GM23338 (cell line): ENCODE measurements around the gene MLLT3. TPM values are rescaled to one million over a fixed set of nuclear protein-coding genes. Genes with fewer than 3 reads are reported as not detected.

Experiments used
- ATAC-seq: fragments of 200-7000 bp; cut with Tn5 transposase; 3 replicates; pipeline ENCODE4 v1.9.1; 2020
- DNase-seq: peaks from one replicate; pipeline ENCODE4 v3.0.0-alpha.2; 2015; ENCODE audit warnings: low spot score
- H2AFZ ChIP-seq: fragments of 200-600 bp; sonication (generic); 2 replicates; pipeline ENCODE4 v1.8.0; 2016; ENCODE audit warnings: antibody characterized with exemption, mild to moderate bottlenecking, moderate library complexity
- H3F3A ChIP-seq: fragments of 200-600 bp; sonication (generic); replicated peaks from 2 replicates; pipeline ENCODE4 v1.8.0; 2017; ENCODE audit warnings: antibody characterized with exemption, mixed run types, low read depth
- H3K27ac ChIP-seq: fragments of 200-600 bp; sonication (generic); 2 replicates; pipeline ENCODE4 v1.6.1; 2016; ENCODE audit warnings: low read depth
- H3K27me3 ChIP-seq: fragments of 200-600 bp; sonication (generic); 2 replicates; pipeline ENCODE4 v1.8.0; 2016; ENCODE audit warnings: mild to moderate bottlenecking, mixed run types, moderate library complexity; ENCODE audit not compliant: insufficient read depth
- H3K36me3 ChIP-seq: fragments of 200-600 bp; sonication (generic); 2 replicates; pipeline ENCODE4 v1.8.0; 2016; ENCODE audit warnings: mild to moderate bottlenecking; ENCODE audit not compliant: insufficient read depth
- H3K4me1 ChIP-seq: fragments of 200-600 bp; sonication (generic); 2 replicates; pipeline ENCODE4 v1.8.0; 2016; ENCODE audit warnings: mild to moderate bottlenecking, moderate library complexity; ENCODE audit not compliant: insufficient read depth
- H3K4me2 ChIP-seq: fragments of 200-600 bp; sonication (generic); 2 replicates; pipeline ENCODE4 v1.7.1; 2017; ENCODE audit warnings: mixed run types
- H3K4me3 ChIP-seq: fragments of 200-600 bp; sonication (generic); 2 replicates; pipeline ENCODE4 v1.6.1; 2016; ENCODE audit warnings: mixed run types
- H3K79me2 ChIP-seq: fragments of 200-600 bp; sonication (generic); replicated peaks from 2 replicates; pipeline ENCODE4 v1.8.0; 2017; ENCODE audit warnings: mild to moderate bottlenecking; ENCODE audit not compliant: insufficient read depth
- H3K9me2 ChIP-seq: fragments of 200-600 bp; sonication (generic); 2 replicates; pipeline ENCODE4 v1.8.0; 2017; ENCODE audit not compliant: insufficient read depth
- H4K20me1 ChIP-seq: fragments of 200-600 bp; sonication (generic); replicated peaks from 2 replicates; pipeline ENCODE4 v1.8.0; 2017; ENCODE audit warnings: mild to moderate bottlenecking; ENCODE audit not compliant: insufficient read depth
- H3K27ac Mint-ChIP-seq: 2 replicates; pipeline ENCODE4 v1.8.0; 2020; ENCODE audit warnings: inconsistent platforms, mild to moderate bottlenecking, moderate library complexity, mixed read lengths
- H3K27me3 Mint-ChIP-seq: 3 replicates; pipeline ENCODE4 v1.8.0; 2022; ENCODE audit warnings: low read depth, mild to moderate bottlenecking, moderate library complexity, mixed read lengths, inconsistent platforms; ENCODE audit not compliant: insufficient read depth, poor library complexity
- H3K36me3 Mint-ChIP-seq: 3 replicates; pipeline ENCODE4 v1.8.0; 2021; ENCODE audit warnings: low read depth, mild to moderate bottlenecking, inconsistent platforms, moderate library complexity, mixed read lengths
- H3K4me1 Mint-ChIP-seq: 3 replicates; pipeline ENCODE4 v1.8.0; 2020; ENCODE audit warnings: mild to moderate bottlenecking, inconsistent platforms, mixed read lengths
- H3K4me3 Mint-ChIP-seq: 3 replicates; pipeline ENCODE4 v1.8.0; 2021; ENCODE audit warnings: moderate library complexity, mild to moderate bottlenecking, inconsistent platforms, mixed read lengths
- H3K9me3 Mint-ChIP-seq: 3 replicates; pipeline ENCODE4 v1.8.0; 2020; ENCODE audit warnings: moderate library complexity, mild to moderate bottlenecking, inconsistent platforms, mixed read lengths
- CREB1 ChIP-seq: fragments of 250-450 bp; sonication (Bioruptor Pico); IDR thresholded peaks from 2 replicates; pipeline ENCODE4 v1.5.0; 2020; ENCODE audit warnings: low read depth, mild to moderate bottlenecking, moderate library complexity
- CTCF ChIP-seq, 2 experiments: fragments of 200-600 bp in 1 of 2; sonication (generic) in 1 of 2; conservative IDR thresholded peaks; 2 replicates each; pipeline versions ENCODE4 v1.5.1 to v1.6.1; 2016 to 2017; ENCODE audit warnings: antibody characterized with exemption in 2 of 2, low read depth in 2 of 2, mild to moderate bottlenecking in 2 of 2, moderate library complexity in 1 of 2
- ETS1 ChIP-seq: IDR thresholded peaks from 2 replicates; pipeline ENCODE4 v1.6.1; 2016; ENCODE audit warnings: antibody characterized with exemption
- EZH2 ChIP-seq: fragments of 200-600 bp; sonication (generic); IDR thresholded peaks from one replicate; pipeline ENCODE4 v1.8.0; 2017; ENCODE audit warnings: antibody characterized with exemption, mild to moderate bottlenecking, low read depth; ENCODE audit not compliant: unreplicated experiment
- EZH2phosphoT487 ChIP-seq: fragments of 200-600 bp; sonication (generic); IDR thresholded peaks from one replicate; pipeline ENCODE4 v1.8.1; 2018; ENCODE audit warnings: antibody characterized with exemption; ENCODE audit not compliant: unreplicated experiment
- JUNB ChIP-seq: IDR thresholded peaks from one replicate; pipeline ENCODE4 v1.6.1; 2016; ENCODE audit warnings: antibody characterized with exemption; ENCODE audit not compliant: unreplicated experiment
- NANOG ChIP-seq: IDR thresholded peaks from 2 replicates; pipeline ENCODE4 v1.6.1; 2016; ENCODE audit warnings: antibody characterized with exemption, borderline replicate concordance
- STAT1 ChIP-seq: IDR thresholded peaks from one replicate; pipeline ENCODE4 v1.6.1; 2016; ENCODE audit warnings: antibody characterized with exemption; ENCODE audit not compliant: unreplicated experiment
- ZNF114 ChIP-seq: fragments of 250-450 bp; sonication (Bioruptor Pico); IDR thresholded peaks from 2 replicates; pipeline ENCODE4 v1.5.0; 2020; ENCODE audit warnings: mild to moderate bottlenecking, moderate library complexity
- ZNF331 ChIP-seq: fragments of 250-450 bp; sonication (Bioruptor Pico); IDR thresholded peaks from 2 replicates; pipeline ENCODE4 v1.5.0; 2020; ENCODE audit warnings: low read depth, mild to moderate bottlenecking, moderate library complexity
- ZNF462 ChIP-seq: fragments of 250-450 bp; sonication (Bioruptor Pico); IDR thresholded peaks from 2 replicates; pipeline ENCODE4 v1.5.0; 2020; ENCODE audit warnings: mild to moderate bottlenecking, moderate library complexity
- polyA plus RNA-seq: library from polyadenylated mRNA; unstranded; fragments of >200 nt; fragmentation: Nextera tagmentation; extraction: Ambion mirVana; gene quantifications from 2 replicates; pipeline ENCODE4 v1.2.1, GENCODE V29; 2016
- total RNA-seq: library from RNA; depleted of rRNA; stranded (reverse); fragments of >200 nt; shearing (Covaris generic); gene quantifications from 2 replicates; pipeline ENCODE4 v1.2.3, GENCODE V29; 2014

MLLT3 gene
- total and polyA plus RNA-seq, 2 experiments from 2014 or later, result 7.5 to 9.5 TPM

GRCh38 chr9:20394969-20395368, 227.3 kb downstream of the MLLT3 start:
- Mint-ChIP-seq H3K27ac (no peak overlapping the region), H3K4me1 (peaks cover 26% of the 10 kb centered on the region), H3K4me3 (no peak overlapping the region), H3K36me3 (no peaks in the 10 kb centered on the region), H3K9me3 (no peaks in the 10 kb centered on the region), H3K27me3 (no peaks in the 10 kb centered on the region)
- Histone ChIP-seq H3F3A (no peaks in the 10 kb centered on the region), H3K27me3 (no peaks in the 10 kb centered on the region), H3K4me2 (no peak overlapping the region), H3K36me3 (no peaks in the 10 kb centered on the region), H3K9me2 (no peaks in the 10 kb centered on the region), H3K27ac (no peak overlapping the region), H2AFZ (no peak overlapping the region), H3K4me1 (peaks cover 11% of the 10 kb centered on the region), H4K20me1 (no peaks in the 10 kb centered on the region), H3K79me2 (no peaks in the 10 kb centered on the region), H3K4me3 (no peak overlapping the region)
- DNase-seq, result peak; percentile 52
- ATAC-seq, result peak; percentile 71
- TF ChIP-seq CTCF (conservative IDR thresholded peaks at IDR 0.05; ENCODE audit: low read depth in 2 of 2) (peak in 1 of 2 experiments; percentile 45; a peak in 2 of 4 replicates), EZH2phosphoT487 (no peak)

GRCh38 chr9:20391208-20391607, 231.1 kb downstream of the MLLT3 start:
- no peak for ATAC-seq
- H3K36me3 ChIP-seq, result no peaks in the 10 kb centered on the region
- no peak for TF ChIP-seq EZH2
- no peak for TF ChIP-seq EZH2phosphoT487
- TF ChIP-seq CREB1 (CRISPR knock-in tag), result no peak
- no peak for TF ChIP-seq ZNF114
- no peak for TF ChIP-seq ZNF462 (CRISPR knock-in tag)
- no peak for TF ChIP-seq NANOG
- no peak for TF ChIP-seq JUNB
- no peak for TF ChIP-seq STAT1
- TF ChIP-seq CTCF (conservative IDR thresholded peaks at IDR 0.05; ENCODE audit: low read depth in 2 of 2), result no peak
- TF ChIP-seq ZNF331 (CRISPR knock-in tag), result no peak
- TF ChIP-seq ETS1, result no peak

More at GRCh38 chr9:20391208-20391607, 231.1 kb downstream of the MLLT3 start:
- H3K4me1 Mint-ChIP-seq, result peaks cover 16% of the 10 kb centered on the region
- no peak overlapping the region for H3K27ac Mint-ChIP-seq
- H3K79me2 ChIP-seq, result no peaks in the 10 kb centered on the region
- H3K27me3 ChIP-seq, result no peaks in the 10 kb centered on the region
- no peak overlapping the region for H3K27ac ChIP-seq
- no peaks in the 10 kb centered on the region; the same call in 1 of the 2 replicates for H3K4me1 ChIP-seq
- H3K4me3 Mint-ChIP-seq, result no peak overlapping the region
- no peaks in the 10 kb centered on the region for H3K9me3 Mint-ChIP-seq
- no peak overlapping the region for H3K4me3 ChIP-seq
- no peaks in the 10 kb centered on the region for H3K9me2 ChIP-seq
- no peak for DNase-seq
- H3K4me2 ChIP-seq, result no peak overlapping the region
- H3F3A ChIP-seq, result no peaks in the 10 kb centered on the region
- H2AFZ ChIP-seq, result no peak overlapping the region
- H3K27me3 Mint-ChIP-seq, result no peaks in the 10 kb centered on the region
- H4K20me1 ChIP-seq, result no peaks in the 10 kb centered on the region
- H3K36me3 Mint-ChIP-seq, result no peaks in the 10 kb centered on the region
